ENCODE results near the gene DSG2.

The DSG2 gene

GRCh38 chr18:31586616-31587015, 88.6 kb downstream of the DSG2 start:
- no peak overlapping the region for H3K4me3 ChIP-seq (ENCODE audit: low read depth, low read length)
- TF ChIP-seq, protein P1, sequence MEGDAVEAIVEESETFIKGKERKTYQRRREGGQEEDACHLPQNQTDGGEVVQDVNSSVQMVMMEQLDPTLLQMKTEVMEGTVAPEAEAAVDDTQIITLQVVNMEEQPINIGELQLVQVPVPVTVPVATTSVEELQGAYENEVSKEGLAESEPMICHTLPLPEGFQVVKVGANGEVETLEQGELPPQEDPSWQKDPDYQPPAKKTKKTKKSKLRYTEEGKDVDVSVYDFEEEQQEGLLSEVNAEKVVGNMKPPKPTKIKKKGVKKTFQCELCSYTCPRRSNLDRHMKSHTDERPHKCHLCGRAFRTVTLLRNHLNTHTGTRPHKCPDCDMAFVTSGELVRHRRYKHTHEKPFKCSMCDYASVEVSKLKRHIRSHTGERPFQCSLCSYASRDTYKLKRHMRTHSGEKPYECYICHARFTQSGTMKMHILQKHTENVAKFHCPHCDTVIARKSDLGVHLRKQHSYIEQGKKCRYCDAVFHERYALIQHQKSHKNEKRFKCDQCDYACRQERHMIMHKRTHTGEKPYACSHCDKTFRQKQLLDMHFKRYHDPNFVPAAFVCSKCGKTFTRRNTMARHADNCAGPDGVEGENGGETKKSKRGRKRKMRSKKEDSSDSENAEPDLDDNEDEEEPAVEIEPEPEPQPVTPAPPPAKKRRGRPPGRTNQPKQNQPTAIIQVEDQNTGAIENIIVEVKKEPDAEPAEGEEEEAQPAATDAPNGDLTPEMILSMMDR (IDR thresholded peaks at IDR 0.05; ENCODE audit: low read depth, low read length): no peak

GRCh38 chr18:31587529-31587928, 89.6 kb downstream of the DSG2 start:
- TF ChIP-seq, protein P1 (IDR thresholded peaks at IDR 0.05; ENCODE audit: low read depth, low read length): no peak
- H3K4me3 ChIP-seq (ENCODE audit: low read depth, low read length): no peak overlapping the region

- TF ChIP-seq, protein P1 (IDR thresholded peaks at IDR 0.05; ENCODE audit: low read depth, low read length): no peak
- no peak overlapping the region for H3K4me3 ChIP-seq (ENCODE audit: low read depth, low read length)
Observed at GRCh38 chr18:31590570-31590969, 92.6 kb downstream of the DSG2 start.

DNA sequence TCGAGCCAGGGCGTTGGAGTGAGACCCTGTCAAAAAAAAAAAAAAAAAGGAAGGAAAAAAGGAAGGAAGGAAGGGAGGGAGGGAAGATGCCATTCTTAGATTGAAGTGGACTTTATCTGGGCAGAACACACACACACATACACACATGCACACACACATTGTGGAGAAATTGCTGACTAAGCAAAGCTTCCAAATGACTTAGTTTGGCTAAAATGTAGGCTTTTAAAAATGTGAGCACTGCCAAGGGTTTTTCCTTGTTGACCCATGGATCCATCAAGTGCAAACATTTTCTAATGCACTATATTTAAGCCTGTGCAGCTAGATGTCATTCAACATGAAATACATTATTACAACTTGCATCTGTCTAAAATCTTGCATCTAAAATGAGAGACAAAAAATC, 93.1 kb downstream of the DSG2 start:
- no peak overlapping the region for H3K4me3 ChIP-seq (ENCODE audit: low read depth, low read length)

DNA sequence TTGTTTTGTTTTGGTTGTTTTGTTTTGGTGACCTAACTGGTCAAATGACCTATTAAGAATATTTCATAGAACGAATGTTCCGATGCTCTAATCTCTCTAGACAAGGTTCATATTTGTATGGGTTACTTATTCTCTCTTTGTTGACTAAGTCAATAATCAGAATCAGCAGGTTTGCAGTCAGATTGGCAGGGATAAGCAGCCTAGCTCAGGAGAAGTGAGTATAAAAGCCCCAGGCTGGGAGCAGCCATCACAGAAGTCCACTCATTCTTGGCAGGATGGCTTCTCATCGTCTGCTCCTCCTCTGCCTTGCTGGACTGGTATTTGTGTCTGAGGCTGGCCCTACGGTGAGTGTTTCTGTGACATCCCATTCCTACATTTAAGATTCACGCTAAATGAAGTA, 93.7 kb downstream of the DSG2 start, which contains the start of gene TTR:
Gene TTR, plus strand, starts transcription at position 250 of the 400 bp plus-strand sequence. Its CDS starts 26 bp downstream, at position 276.
- TF ChIP-seq, protein P1 (IDR thresholded peaks at IDR 0.05; ENCODE audit: low read depth, low read length): no peak

More for the DNA sequence above, 93.1 kb downstream of the DSG2 start:
- TF ChIP-seq, protein P1 (IDR thresholded peaks at IDR 0.05; ENCODE audit: low read depth, low read length): no peak

GRCh38 chr18:31592506-31593157, 94.7 kb downstream of the DSG2 start:
- H3K4me3 ChIP-seq (ENCODE audit: low read depth, low read length): no peak overlapping the region
- TF ChIP-seq, protein P1 (IDR thresholded peaks at IDR 0.05; ENCODE audit: low read depth, low read length): no peak

More for the DNA sequence above, 93.7 kb downstream of the DSG2 start, which contains the start of gene TTR:
- H3K4me3 ChIP-seq (ENCODE audit: low read depth, low read length): no peak within 1 kb of the TSS

DNA sequence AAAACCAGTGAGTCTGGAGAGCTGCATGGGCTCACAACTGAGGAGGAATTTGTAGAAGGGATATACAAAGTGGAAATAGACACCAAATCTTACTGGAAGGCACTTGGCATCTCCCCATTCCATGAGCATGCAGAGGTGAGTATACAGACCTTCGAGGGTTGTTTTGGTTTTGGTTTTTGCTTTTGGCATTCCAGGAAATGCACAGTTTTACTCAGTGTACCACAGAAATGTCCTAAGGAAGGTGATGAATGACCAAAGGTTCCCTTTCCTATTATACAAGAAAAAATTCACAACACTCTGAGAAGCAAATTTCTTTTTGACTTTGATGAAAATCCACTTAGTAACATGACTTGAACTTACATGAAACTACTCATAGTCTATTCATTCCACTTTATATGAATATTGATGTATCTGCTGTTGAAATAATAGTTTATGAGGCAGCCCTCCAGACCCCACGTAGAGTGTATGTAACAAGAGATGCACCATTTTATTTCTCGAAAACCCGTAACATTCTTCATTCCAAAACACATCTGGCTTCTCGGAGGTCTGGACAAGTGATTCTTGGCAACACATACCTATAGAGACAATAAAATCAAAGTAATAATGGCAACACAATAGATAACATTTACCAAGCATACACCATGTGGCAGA, 97.3 kb downstream of the DSG2 start:
- H3K4me3 ChIP-seq (ENCODE audit: low read depth, low read length): no peak overlapping the region
- TF ChIP-seq, protein P1 (IDR thresholded peaks at IDR 0.05; ENCODE audit: low read depth, low read length): no peak

Data from WI38 (cell line).